Dermis blood vessel endothelial cell (primary cell): ENCODE results near the gene FERD3L. TPM values are rescaled to one million over a fixed set of nuclear protein-coding genes. Genes with fewer than 3 reads are reported as not detected.

Source experiments
- DNase-seq: peaks from one replicate; pipeline ENCODE4 v3.0.0; 2010
- total RNA-seq: library from RNA; depleted of rRNA; stranded (reverse); fragments of >200 nt; gene quantifications from 2 replicates; pipeline ENCODE4 v1.2.3, GENCODE V29; 2014

Gene FERD3L
- total RNA-seq, 1 donor from 2014 or later: not detected

- no peak for DNase-seq
Observed at GRCh38 chr7:19098510-19098909, 46.7 kb downstream of the FERD3L start.

GRCh38 chr7:19097165-19098055 is 47.8 kb downstream of the FERD3L start:
- no peak for DNase-seq

- DNase-seq: no peak
Observed at GRCh38 chr7:19095353-19095860, 49.8 kb downstream of the FERD3L start.

Other genes starting within 250 kb of the FERD3L start
- not detected in 2 replicates for gene TWIST1, start 27.8 kb downstream of the FERD3L start, total RNA-seq